ENCODE data around the gene FERMT2.
"Not testable (repeated sequence)": the region's sequence is repeated elsewhere in the genome, so short reads cannot be mapped to it uniquely, and the experiment has no call there.

The FERMT2 gene

DNA sequence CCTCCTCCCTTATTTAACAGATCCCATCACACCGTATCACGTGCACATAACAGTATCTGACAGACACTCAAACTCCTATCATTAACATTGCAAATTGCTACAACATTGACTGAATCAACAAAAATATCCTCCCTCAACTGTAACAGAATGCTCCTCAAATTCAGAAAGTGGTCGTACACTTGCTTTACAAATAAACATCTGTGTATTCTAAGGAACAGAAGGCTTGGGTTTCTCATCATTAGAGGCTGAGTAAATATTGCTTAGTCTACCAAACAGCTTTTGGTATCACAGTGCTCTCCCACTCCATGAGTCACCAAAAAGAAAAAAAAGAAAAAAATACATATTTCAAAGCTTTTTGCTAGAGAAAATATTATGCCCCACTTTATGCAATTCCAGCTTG lies 23.9 kb downstream of the FERMT2 start:
- no peak overlapping the region for H3K4me3 ChIP-seq (ENCODE audit: low read length)
- TF ChIP-seq ZNF274 (IDR thresholded peaks at IDR 0.05; ENCODE audit: low read depth, low read length), result no peak

DNA sequence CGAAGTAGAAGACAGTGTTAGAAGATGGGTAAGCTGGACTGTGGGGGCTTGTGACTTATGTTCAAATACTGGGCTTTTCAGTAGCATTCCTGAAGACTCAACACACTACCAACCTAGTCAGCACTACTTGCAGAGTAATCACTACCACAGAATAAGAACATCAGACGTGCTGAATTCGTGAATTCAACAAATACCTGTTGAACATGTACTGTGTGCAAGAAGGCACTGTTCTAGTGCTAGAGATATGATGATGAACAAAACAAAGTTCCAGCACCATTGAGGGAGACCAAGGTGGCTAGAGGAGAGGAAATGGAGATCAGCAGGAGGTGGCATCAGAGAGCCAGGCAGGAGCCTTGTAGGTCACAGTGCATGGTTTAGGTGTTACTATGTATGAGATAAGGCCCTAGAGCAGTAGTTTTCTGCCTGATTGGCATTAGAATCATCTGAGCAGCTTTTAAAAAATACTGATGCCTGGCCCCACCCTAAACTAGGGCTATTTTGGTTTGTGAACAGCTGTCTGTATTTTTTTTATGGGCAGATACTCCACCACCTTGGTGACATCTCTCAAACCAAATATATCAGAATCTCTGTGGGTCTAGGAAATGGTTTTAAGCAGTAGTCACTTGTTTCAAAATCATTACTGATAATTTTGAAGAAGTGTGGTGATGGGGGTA lies 26.8 kb downstream of the FERMT2 start:
- no peak for TF ChIP-seq ZNF274 (IDR thresholded peaks at IDR 0.05; ENCODE audit: low read depth, low read length)
- H3K4me3 ChIP-seq (ENCODE audit: low read length), result no peak overlapping the region

GRCh38 chr14:52922656-52923055 lies 28.2 kb downstream of the FERMT2 start:
- TF ChIP-seq ZNF274 (IDR thresholded peaks at IDR 0.05; ENCODE audit: low read depth, low read length), result no peak
- no peak overlapping the region for H3K4me3 ChIP-seq (ENCODE audit: low read length)

- no peak for TF ChIP-seq ZNF274 (IDR thresholded peaks at IDR 0.05; ENCODE audit: low read depth, low read length)
- no peak overlapping the region for H3K4me3 ChIP-seq (ENCODE audit: low read length)
These were observed 28.8 kb downstream of the FERMT2 start for GRCh38 chr14:52922059-52922458.

- not testable (repeated sequence) for H3K4me3 ChIP-seq (ENCODE audit: low read length)
These were observed 30.4 kb downstream of the FERMT2 start for GRCh38 chr14:52920411-52920810.

GRCh38 chr14:52919971-52920370 lies 30.9 kb downstream of the FERMT2 start:
- no peak overlapping the region for H3K4me3 ChIP-seq (ENCODE audit: low read length)
- TF ChIP-seq ZNF274 (IDR thresholded peaks at IDR 0.05; ENCODE audit: low read depth, low read length), result no peak

DNA sequence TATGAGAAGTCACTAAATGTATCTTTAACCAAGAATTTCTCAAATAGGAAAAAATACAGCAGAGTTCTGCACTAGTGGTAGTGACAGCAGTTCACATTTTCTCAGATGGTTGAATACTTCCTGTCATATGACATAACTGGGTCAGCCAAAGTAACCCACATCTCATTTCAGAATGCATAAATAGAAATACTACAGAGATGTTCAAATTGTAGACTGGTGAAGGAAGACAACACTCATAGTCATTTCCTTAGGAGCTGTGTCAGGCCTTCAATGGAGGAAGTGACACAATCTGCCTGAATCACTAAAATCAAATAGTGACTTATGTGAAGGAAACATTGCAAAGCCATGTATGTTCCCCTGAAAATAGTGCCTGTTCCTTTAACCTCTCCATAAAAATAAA lies 32.4 kb downstream of the FERMT2 start:
- TF ChIP-seq ZNF274 (IDR thresholded peaks at IDR 0.05; ENCODE audit: low read depth, low read length), result no peak
- no peak overlapping the region for H3K4me3 ChIP-seq (ENCODE audit: low read length)

GRCh38 chr14:52917735-52918134 lies 33.1 kb downstream of the FERMT2 start:
- no peak overlapping the region for H3K4me3 ChIP-seq (ENCODE audit: low read length)
- TF ChIP-seq ZNF274 (IDR thresholded peaks at IDR 0.05; ENCODE audit: low read depth, low read length), result no peak

- no peak for TF ChIP-seq ZNF274 (IDR thresholded peaks at IDR 0.05; ENCODE audit: low read depth, low read length)
- H3K4me3 ChIP-seq (ENCODE audit: low read length), result no peak overlapping the region
These were observed 36.6 kb downstream of the FERMT2 start for GRCh38 chr14:52914295-52914694.

DNA sequence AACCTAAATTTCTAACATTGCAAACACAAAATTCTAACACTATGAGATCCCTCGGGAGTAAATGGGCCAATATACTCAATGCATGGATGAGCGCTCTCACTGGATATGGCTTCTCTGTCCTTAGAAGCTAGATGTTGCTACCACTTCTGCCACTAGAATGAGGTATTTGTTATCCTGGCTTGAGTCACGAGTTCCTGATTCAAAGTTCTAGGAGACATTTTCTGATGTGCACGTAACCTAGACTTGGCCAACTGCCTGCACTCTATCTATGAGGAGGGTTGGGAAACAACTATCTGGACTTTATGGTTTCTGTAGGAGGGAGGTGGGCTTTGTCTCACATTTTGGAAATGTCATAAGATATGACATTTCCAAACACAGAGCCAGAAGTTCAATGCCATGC lies 37.6 kb downstream of the FERMT2 start:
- TF ChIP-seq ZNF274 (IDR thresholded peaks at IDR 0.05; ENCODE audit: low read depth, low read length), result no peak

DNA sequence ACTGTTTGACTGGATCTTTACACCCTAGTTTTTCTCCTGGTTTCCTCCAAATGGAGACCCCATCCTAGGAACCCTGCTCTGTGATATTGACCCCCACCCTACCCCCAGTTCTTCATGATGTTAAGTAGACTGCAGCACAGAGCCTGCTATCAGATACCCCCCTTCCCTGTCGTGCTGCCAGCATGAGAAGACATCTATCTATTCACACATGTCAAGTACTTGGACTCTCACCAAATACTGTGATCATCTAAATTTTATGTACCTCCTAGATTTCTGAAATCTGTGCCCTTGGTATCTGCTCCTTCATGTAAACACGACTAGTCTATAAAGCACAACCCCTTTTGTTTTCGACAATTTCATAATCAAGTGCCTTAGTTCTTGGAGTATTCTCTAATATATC lies 38.9 kb downstream of the FERMT2 start:
- no peak overlapping the region for H3K4me3 ChIP-seq (ENCODE audit: low read length)
- TF ChIP-seq ZNF274 (IDR thresholded peaks at IDR 0.05; ENCODE audit: low read depth, low read length), result no peak

More for the DNA sequence above, 37.6 kb downstream of the FERMT2 start:
- H3K4me3 ChIP-seq (ENCODE audit: low read length), result no peak overlapping the region

- no peak overlapping the region for H3K4me3 ChIP-seq (ENCODE audit: low read length)
- no peak for TF ChIP-seq ZNF274 (IDR thresholded peaks at IDR 0.05; ENCODE audit: low read depth, low read length)
These were observed 40.3 kb downstream of the FERMT2 start for GRCh38 chr14:52910572-52910971.

DNA sequence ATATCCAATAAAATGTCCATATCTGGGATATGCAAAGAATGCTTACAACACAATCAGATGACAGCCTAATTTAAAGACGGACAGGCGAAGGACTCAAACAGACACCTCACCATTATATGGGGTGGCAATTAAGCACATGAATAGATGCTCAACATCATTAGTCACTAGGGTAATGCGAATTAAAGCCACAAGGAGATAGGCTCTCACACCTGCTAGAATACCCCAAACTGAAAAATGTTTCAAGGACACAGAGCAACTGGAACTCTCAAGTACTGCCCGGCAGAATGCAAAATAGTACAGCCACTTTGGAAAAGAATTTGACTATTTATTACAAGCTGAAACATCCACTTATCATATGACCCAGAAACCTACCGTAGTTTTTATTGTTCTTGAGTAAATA lies 42.9 kb downstream of the FERMT2 start:
- TF ChIP-seq ZNF274 (IDR thresholded peaks at IDR 0.05; ENCODE audit: low read depth, low read length), result no peak
- no peak overlapping the region for H3K4me3 ChIP-seq (ENCODE audit: low read length)

GRCh38 chr14:52906141-52906601 lies 44.7 kb downstream of the FERMT2 start:
- no peak for TF ChIP-seq ZNF274 (IDR thresholded peaks at IDR 0.05; ENCODE audit: low read depth, low read length)
- H3K4me3 ChIP-seq (ENCODE audit: low read length), result no peak overlapping the region

- H3K4me3 ChIP-seq (ENCODE audit: low read length), result no peak overlapping the region
- no peak for TF ChIP-seq ZNF274 (IDR thresholded peaks at IDR 0.05; ENCODE audit: low read depth, low read length)
These were observed 47.8 kb downstream of the FERMT2 start for GRCh38 chr14:52902971-52903619.
